Measurements from ENCODE around the gene WDR27. TPM values are rescaled to one million over a fixed set of nuclear protein-coding genes. Genes with fewer than 3 reads are reported as not detected.

WDR27 gene
- total RNA-seq, 1 donor from 2014 or later: 16.8 TPM

DNA sequence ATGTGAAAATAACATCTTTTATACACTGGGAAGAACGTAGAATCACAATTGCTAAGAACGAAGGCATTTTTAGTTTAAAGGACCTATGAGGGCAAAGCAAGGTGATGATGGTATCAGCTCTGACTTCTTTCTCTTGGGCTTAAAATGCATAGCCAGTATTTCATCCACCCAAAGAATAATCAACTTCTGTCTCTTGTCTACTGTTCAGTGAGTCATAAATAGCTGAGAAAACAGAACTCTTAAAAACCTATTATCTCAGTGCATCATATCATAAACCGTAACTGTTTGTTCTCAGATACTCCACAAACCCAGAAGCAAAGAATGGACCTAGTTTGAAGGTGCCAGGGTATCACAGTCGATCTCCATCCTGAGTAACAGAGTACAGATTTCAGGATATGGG lies 17.3 kb upstream of the WDR27 start:
- H3K27me3 ChIP-seq (ENCODE audit: control insufficient read depth, insufficient read depth, low read length): no peaks in the 10 kb centered on the region
- TF ChIP-seq, protein P1, sequence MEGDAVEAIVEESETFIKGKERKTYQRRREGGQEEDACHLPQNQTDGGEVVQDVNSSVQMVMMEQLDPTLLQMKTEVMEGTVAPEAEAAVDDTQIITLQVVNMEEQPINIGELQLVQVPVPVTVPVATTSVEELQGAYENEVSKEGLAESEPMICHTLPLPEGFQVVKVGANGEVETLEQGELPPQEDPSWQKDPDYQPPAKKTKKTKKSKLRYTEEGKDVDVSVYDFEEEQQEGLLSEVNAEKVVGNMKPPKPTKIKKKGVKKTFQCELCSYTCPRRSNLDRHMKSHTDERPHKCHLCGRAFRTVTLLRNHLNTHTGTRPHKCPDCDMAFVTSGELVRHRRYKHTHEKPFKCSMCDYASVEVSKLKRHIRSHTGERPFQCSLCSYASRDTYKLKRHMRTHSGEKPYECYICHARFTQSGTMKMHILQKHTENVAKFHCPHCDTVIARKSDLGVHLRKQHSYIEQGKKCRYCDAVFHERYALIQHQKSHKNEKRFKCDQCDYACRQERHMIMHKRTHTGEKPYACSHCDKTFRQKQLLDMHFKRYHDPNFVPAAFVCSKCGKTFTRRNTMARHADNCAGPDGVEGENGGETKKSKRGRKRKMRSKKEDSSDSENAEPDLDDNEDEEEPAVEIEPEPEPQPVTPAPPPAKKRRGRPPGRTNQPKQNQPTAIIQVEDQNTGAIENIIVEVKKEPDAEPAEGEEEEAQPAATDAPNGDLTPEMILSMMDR (IDR thresholded peaks at IDR 0.05; ENCODE audit: insufficient read depth, low read length, severe bottlenecking): no peak
- peaks cover 3% of the 10 kb centered on the region for H3K36me3 ChIP-seq (ENCODE audit: control insufficient read depth, insufficient read depth, low read length)
- FAIRE-seq (no peak), DNase-seq (ENCODE audit: low read depth) (no peak)
- no peak overlapping the region for H3K4me3 ChIP-seq (ENCODE audit: low read depth, low read length)

DNA sequence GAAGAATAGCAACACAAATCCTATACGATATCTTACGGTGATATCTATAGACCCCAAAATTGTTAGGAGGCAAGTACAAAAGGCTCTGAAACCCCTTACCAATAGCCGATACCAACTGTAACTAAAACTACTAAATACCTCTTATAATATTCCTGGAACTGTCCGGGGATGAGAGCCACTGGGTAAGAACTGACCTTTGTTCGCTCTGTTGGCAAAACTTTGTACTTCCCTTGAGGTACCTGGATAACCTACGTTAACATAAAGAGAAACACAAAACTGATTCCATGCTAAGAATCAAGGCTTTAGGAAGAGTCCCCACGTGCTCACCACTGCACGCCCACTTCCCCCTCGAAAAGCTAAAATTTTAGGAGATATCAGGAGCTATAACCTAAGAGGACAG lies 12.8 kb upstream of the WDR27 start:
- TF ChIP-seq, protein P1 (IDR thresholded peaks at IDR 0.05; ENCODE audit: insufficient read depth, low read length, severe bottlenecking): no peak
- H3K36me3 ChIP-seq (ENCODE audit: control insufficient read depth, insufficient read depth, low read length): peaks cover 3% of the 10 kb centered on the region
- no peak for DNase-seq (ENCODE audit: low read depth)
- H3K27me3 ChIP-seq (ENCODE audit: control insufficient read depth, insufficient read depth, low read length): no peaks in the 10 kb centered on the region
- no peak for FAIRE-seq
- no peak overlapping the region for H3K4me3 ChIP-seq (ENCODE audit: low read depth, low read length)

DNA sequence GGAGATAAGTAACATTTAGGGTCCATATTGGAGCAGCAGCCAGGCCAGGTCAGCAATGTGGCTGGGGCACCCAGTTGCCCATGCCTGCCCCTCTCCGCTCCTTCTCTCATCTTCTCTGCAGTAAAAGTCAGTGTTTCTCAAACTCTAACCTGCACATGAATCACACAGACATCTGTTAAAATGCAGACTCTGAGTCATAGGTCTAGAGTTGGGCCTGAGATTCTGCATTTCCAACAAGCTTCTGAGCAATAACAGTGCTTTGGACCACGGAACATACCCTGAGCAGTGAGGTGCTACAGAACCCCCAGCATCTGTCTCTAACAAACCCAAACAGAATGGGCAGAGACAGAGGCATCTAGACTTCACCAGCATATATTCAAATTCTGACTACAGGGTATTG lies 12.3 kb upstream of the WDR27 start:
- Histone ChIP-seq H3K36me3 (ENCODE audit: control insufficient read depth, insufficient read depth, low read length) (peaks cover 3% of the 10 kb centered on the region), H3K27me3 (ENCODE audit: control insufficient read depth, insufficient read depth, low read length) (no peaks in the 10 kb centered on the region), H3K4me3 (ENCODE audit: low read depth, low read length) (no peak overlapping the region)
- TF ChIP-seq, protein P1 (IDR thresholded peaks at IDR 0.05; ENCODE audit: insufficient read depth, low read length, severe bottlenecking): no peak
- peak; percentile 25 for DNase-seq (ENCODE audit: low read depth)
- FAIRE-seq: no peak

DNA sequence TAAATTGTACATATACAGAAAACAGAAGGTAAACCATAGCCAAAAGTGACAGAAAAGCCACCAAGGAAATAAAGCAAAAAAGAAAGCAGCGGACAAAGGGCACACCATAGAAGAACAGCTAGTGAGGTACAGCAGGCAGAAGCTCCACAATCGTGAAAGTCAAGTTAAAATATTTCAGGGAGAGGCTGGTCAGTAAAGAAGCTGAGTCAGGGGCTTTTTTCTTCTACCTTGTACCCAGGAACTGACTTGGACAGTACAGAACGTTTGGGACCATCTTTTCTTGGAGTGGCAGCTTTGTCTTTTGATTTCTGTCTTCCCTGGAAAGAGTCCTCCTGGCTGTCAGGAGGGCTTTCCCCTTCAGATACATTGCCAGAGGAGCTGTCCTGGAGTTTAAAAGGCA lies 8.2 kb upstream of the WDR27 start:
- TF ChIP-seq, protein P1 (IDR thresholded peaks at IDR 0.05; ENCODE audit: insufficient read depth, low read length, severe bottlenecking): no peak
- Histone ChIP-seq H3K4me3 (ENCODE audit: low read depth, low read length) (no peak overlapping the region), H3K27me3 (ENCODE audit: control insufficient read depth, insufficient read depth, low read length) (no peaks in the 10 kb centered on the region), H3K36me3 (ENCODE audit: control insufficient read depth, insufficient read depth, low read length) (peaks cover 3% of the 10 kb centered on the region)
- DNase-seq (ENCODE audit: low read depth): no peak
- no peak for FAIRE-seq

DNA sequence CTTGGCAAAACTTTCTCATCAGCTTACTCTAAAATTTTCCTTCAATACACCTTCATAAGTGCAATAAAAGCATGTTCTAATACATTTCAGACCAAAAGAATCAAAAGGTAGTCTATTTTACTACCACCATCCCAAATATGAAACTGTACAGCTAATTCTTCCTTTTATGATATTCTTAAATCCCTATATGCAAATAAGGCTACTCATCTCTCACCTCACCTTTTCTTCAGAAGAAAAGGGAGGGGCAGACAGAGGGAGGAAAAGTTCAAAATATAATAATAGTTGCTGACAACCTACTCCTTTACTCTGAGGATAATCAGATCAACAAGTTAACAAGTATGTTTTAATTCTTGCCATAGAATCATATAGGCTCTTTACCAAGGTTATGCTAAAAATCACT lies 7.5 kb upstream of the WDR27 start:
- H3K36me3 ChIP-seq (ENCODE audit: control insufficient read depth, insufficient read depth, low read length): peaks cover 2% of the 10 kb centered on the region
- no peak for FAIRE-seq
- DNase-seq (ENCODE audit: low read depth): no peak
- TF ChIP-seq, protein P1 (IDR thresholded peaks at IDR 0.05; ENCODE audit: insufficient read depth, low read length, severe bottlenecking): no peak
- H3K4me3 ChIP-seq (ENCODE audit: low read depth, low read length): no peak overlapping the region
- no peaks in the 10 kb centered on the region for H3K27me3 ChIP-seq (ENCODE audit: control insufficient read depth, insufficient read depth, low read length)

DNA sequence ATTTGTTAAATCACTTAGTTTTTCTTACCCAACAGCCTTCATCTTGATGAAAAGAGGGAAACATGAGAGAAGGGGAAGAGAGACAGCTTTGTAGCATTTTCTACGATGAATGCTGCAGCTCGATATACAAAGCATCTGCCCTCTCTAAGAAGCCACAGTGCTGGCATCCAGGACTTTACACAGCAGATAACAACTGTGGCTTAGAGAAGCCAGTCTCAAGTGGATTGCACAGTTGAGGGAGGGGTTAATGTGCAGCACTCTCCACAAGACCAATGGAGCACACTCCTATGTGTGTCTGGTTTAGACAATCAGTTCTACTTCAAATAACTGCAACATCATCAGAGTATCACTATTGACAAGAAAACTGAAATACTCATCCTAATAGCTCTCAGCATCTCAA lies 5.9 kb upstream of the WDR27 start:
- Histone ChIP-seq H3K4me3 (ENCODE audit: low read depth, low read length) (no peak overlapping the region), H3K36me3 (ENCODE audit: control insufficient read depth, insufficient read depth, low read length) (no peaks in the 10 kb centered on the region), H3K27me3 (ENCODE audit: control insufficient read depth, insufficient read depth, low read length) (no peaks in the 10 kb centered on the region)
- FAIRE-seq: no peak
- DNase-seq (ENCODE audit: low read depth): no peak
- TF ChIP-seq, protein P1 (IDR thresholded peaks at IDR 0.05; ENCODE audit: insufficient read depth, low read length, severe bottlenecking): no peak
